Pericardium fibroblast (primary cell): ENCODE results near the gene DPH3. TPM values are rescaled to one million over a fixed set of nuclear protein-coding genes. Genes with fewer than 3 reads are reported as not detected.

Experiments used
- total RNA-seq: library from RNA; depleted of rRNA; stranded (reverse); fragments of >200 nt; gene quantifications from 2 replicates; pipeline ENCODE4 v1.2.3, GENCODE V29; 2015

The DPH3 gene
- 14.6 and 18.6 TPM in 2 replicates for total RNA-seq

GRCh38 chr3:16264708-16265454 lies at the start of gene DPH3, which contains the start of gene OXNAD1:
Gene DPH3 (minus strand): TSS chr3:16264943. CDS start chr3:16264876, 67 bp downstream.
Gene OXNAD1 (plus strand): TSS chr3:16265212. CDS start chr3:16270953, 5,741 bp downstream.

Other genes starting within 250 kb of the DPH3 start
- 1.3 and 20.2 TPM in 2 replicates for gene GALNT15, start 90.3 kb downstream of the DPH3 start, total RNA-seq
- 7.4 and 10.8 TPM in 2 replicates for gene OXNAD1, start 269 bp upstream of the DPH3 start, total RNA-seq
- gene RFTN1, start 248.8 kb upstream of the DPH3 start, total RNA-seq = 42.0 and 59.4 TPM in 2 replicates